GM12801 (cell line): ENCODE data around the gene BRD8.

ENCODE experiments used
- CTCF ChIP-seq: IDR thresholded peaks from one replicate; pipeline ENCODE4 v1.5.1; 2011; ENCODE audit warnings: control low read depth; ENCODE audit not compliant: insufficient read length; ENCODE audit errors: extremely low read depth

The BRD8 gene

GRCh38 chr5:138149530-138149929 is 28.9 kb downstream of the BRD8 start:
- no peak for TF ChIP-seq CTCF

DNA sequence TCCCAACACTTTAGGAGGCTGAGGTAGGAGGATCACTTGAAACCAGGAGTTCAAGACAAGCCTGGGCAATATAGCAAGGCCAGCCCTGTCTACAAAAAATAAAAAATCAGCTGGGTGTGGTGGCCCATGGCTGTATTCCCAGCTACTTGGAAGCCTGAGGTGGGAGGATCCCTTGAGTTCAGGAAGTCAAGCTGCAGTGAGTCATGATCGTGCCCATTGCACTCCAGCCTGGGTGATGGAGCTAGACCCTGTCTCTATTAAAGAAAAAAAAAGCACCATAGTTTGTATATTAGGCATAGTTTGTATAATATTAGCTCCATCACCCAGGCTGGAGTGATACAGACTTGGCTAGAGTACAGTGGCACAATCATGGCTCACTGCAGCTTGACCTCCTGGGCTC is 29.6 kb downstream of the BRD8 start:
- no peak for TF ChIP-seq CTCF

GRCh38 chr5:138141734-138142133 is 36.7 kb downstream of the BRD8 start:
- no peak for TF ChIP-seq CTCF

GRCh38 chr5:138140268-138140667 is 38.2 kb downstream of the BRD8 start:
- no peak for TF ChIP-seq CTCF

DNA sequence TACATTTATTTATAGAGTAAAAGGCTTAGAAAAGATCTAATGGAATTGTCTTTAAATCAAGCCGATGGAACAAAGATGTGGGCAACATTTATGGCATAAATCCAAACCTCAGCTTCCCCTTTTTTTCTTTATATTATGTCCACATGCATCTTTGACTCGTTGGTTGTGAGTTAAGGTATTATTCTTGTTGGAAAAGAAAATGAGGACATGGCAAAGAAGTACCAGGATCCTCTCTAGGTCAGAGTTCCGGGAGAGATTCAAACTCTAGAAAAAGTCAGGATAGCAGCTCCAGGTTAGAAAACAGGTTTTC is 38.7 kb downstream of the BRD8 start:
- no peak for TF ChIP-seq CTCF

GRCh38 chr5:138138949-138139780 is 39.3 kb downstream of the BRD8 start, which contains the start of gene NME5:
TSS of gene NME5 (minus strand) at chr5:138139428. CDS start at chr5:138138780, 648 bp downstream.
- TF ChIP-seq CTCF = no peak

GRCh38 chr5:138132543-138132942 is 45.9 kb downstream of the BRD8 start:
- TF ChIP-seq CTCF = no peak

GRCh38 chr5:138129347-138129746 is 49.1 kb downstream of the BRD8 start:
- no peak for TF ChIP-seq CTCF
